SK-N-SH (cell line): Measurements from ENCODE around the gene RAMACL. TPM values are rescaled to one million over a fixed set of nuclear protein-coding genes. Genes with fewer than 3 reads are reported as not detected.

Source experiments
- CTCF ChIA-PET: fragments of 300-600, 350-600 bp; formaldehyde crosslinking; extraction: SDS; loops from one replicate; lab custom pipeline; 2021; lab: Yijun Ruan, JAX
- POLR2A ChIA-PET: fragments of 350-600 bp; sonication (Branson Sonifier 250); formaldehyde crosslinking; extraction: SDS; loops from one replicate; lab custom pipeline; 2020; ENCODE audit warnings: antibody characterized with exemption, inconsistent platforms; lab: Yijun Ruan, JAX
- DNase-seq: peaks from one replicate; pipeline ENCODE4 v3.0.0; 2012
- H2AFZ ChIP-seq: fragments of 200-600 bp; sonication (generic); 2 replicates; pipeline ENCODE4 v1.8.1; 2016; ENCODE audit warnings: antibody characterized with exemption, mild to moderate bottlenecking, low read depth
- H3F3A ChIP-seq: fragments of 200-600 bp; sonication (generic); replicated peaks from 2 replicates; pipeline ENCODE3; 2016; ENCODE audit warnings: antibody characterized with exemption, mild to moderate bottlenecking; ENCODE audit not compliant: insufficient read depth
- H3K27ac ChIP-seq, 2 experiments: fragments of 200-500 bp in 1 of 2; fragments of 200-600 bp in 1 of 2; sonication (Bioruptor generic) in 1 of 2; sonication (generic), shearing (Covaris generic) in 1 of 2; 2 replicates each; pipeline versions ENCODE4 v1.5.1 to v1.6.1; 2014 to 2016; ENCODE audit warnings: low read depth in 2 of 2, inconsistent platforms in 1 of 2, low read length in 1 of 2, mild to moderate bottlenecking in 1 of 2, mixed read lengths in 1 of 2
- H3K27me3 ChIP-seq: fragments of 200-600 bp; sonication (generic), shearing (Covaris generic); 2 replicates; pipeline ENCODE4 v1.6.1; 2016; ENCODE audit warnings: mixed run types; ENCODE audit not compliant: insufficient read depth
- H3K36me3 ChIP-seq, 2 experiments: fragments of 200-500 bp in 1 of 2; fragments of 200-600 bp in 1 of 2; sonication (Bioruptor generic) in 1 of 2; sonication (generic) in 1 of 2; replicated peaks in 1 of 2; 2 replicates each; pipeline versions ENCODE3 to v1.5.1; 2014 to 2016; ENCODE audit warnings: low read length in 1 of 2, mild to moderate bottlenecking in 1 of 2; ENCODE audit not compliant: insufficient read depth in 2 of 2, control insufficient read depth in 1 of 2
- H3K4me1 ChIP-seq, 2 experiments: fragments of 200-500 bp in 1 of 2; fragments of 200-600 bp in 1 of 2; sonication (Bioruptor generic) in 1 of 2; sonication (generic), shearing (Covaris generic) in 1 of 2; 2 replicates each; pipeline versions ENCODE4 v1.5.1 to v1.6.1; 2014 to 2016; ENCODE audit warnings: low read depth in 1 of 2, low read length in 1 of 2, mixed run types in 1 of 2; ENCODE audit not compliant: insufficient read depth in 2 of 2, control insufficient read depth in 1 of 2
- H3K4me2 ChIP-seq: fragments of 200-600 bp; sonication (generic), shearing (Covaris generic); 2 replicates; pipeline ENCODE4 v1.6.1; 2017; ENCODE audit warnings: mixed run types
- H3K4me3 ChIP-seq, 2 experiments: fragments of 200-500 bp in 1 of 2; fragments of 200-600 bp in 1 of 2; sonication (Bioruptor generic) in 1 of 2; sonication (generic), shearing (Covaris generic) in 1 of 2; 2 replicates each; pipeline versions ENCODE4 v1.5.1 to v1.8.1; 2014 to 2016; ENCODE audit warnings: low read depth in 2 of 2, inconsistent platforms in 1 of 2, low read length in 1 of 2, mild to moderate bottlenecking in 1 of 2, mixed read lengths in 1 of 2, moderate library complexity in 1 of 2
- H3K79me2 ChIP-seq: fragments of 200-600 bp; sonication (generic); 2 replicates; pipeline ENCODE4 v1.8.1; 2017; ENCODE audit warnings: mild to moderate bottlenecking; ENCODE audit not compliant: insufficient read depth
- H3K9ac ChIP-seq: fragments of 200-600 bp; sonication (generic); 2 replicates; pipeline ENCODE4 v1.6.1; 2017; ENCODE audit warnings: mixed run types
- H3K9me2 ChIP-seq: fragments of 200-600 bp; sonication (generic); 2 replicates; pipeline ENCODE4 v1.6.1; 2017; ENCODE audit warnings: mixed run types
- H3K9me3 ChIP-seq: fragments of 200-600 bp; sonication (generic); 2 replicates; pipeline ENCODE4 v1.6.1; 2017; ENCODE audit warnings: mixed run types, mild to moderate bottlenecking, moderate library complexity
- H4K20me1 ChIP-seq: fragments of 200-600 bp; sonication (generic); 2 replicates; pipeline ENCODE4 v1.6.1; 2017; ENCODE audit warnings: mild to moderate bottlenecking, mixed run types; ENCODE audit not compliant: insufficient read depth
- CHD2 ChIP-seq: fragments of 150-350 bp; IDR thresholded peaks from 2 replicates; pipeline ENCODE4 v1.6.1; 2018; ENCODE audit warnings: low read length; ENCODE audit not compliant: partially characterized antibody
- EP300 ChIP-seq, 2 experiments: IDR thresholded peaks; 2 replicates each; pipeline versions ENCODE4 v1.4.0 to v1.6.1; 2012; ENCODE audit warnings: borderline replicate concordance in 1 of 2, low read depth in 1 of 2, low read length in 1 of 2
- JUND ChIP-seq: IDR thresholded peaks from 2 replicates; pipeline ENCODE4 v1.4.0; 2012
- NFIC ChIP-seq: IDR thresholded peaks from 2 replicates; pipeline ENCODE4 v1.4.0; 2012; ENCODE audit warnings: borderline replicate concordance
- RCOR1 ChIP-seq: fragments of 150-350 bp; IDR thresholded peaks from 2 replicates; pipeline ENCODE4 v1.6.1; 2017; ENCODE audit warnings: antibody characterized with exemption, low read length
- TEAD4 ChIP-seq: IDR thresholded peaks from 2 replicates; pipeline ENCODE4 v1.4.0; 2012; ENCODE audit warnings: mild to moderate bottlenecking, borderline replicate concordance; ENCODE audit not compliant: insufficient read depth
- YY1 ChIP-seq: IDR thresholded peaks from 2 replicates; pipeline ENCODE4 v1.4.0; 2012; ENCODE audit warnings: low read depth, mild to moderate bottlenecking
- WGBS: methylation state at CpG from one replicate; pipeline ENCODE4 v1.1.6; 2017; ENCODE audit warnings: low lambda C conversion rate; 5-methylcytosine and 5-hydroxymethylcytosine counted together
- polyA plus RNA-seq, 3 experiments: library from polyadenylated mRNA; depleted of rRNA; stranded (reverse); fragments of >200 nt; gene quantifications; 2 replicates each; pipeline ENCODE4 v1.2.3, GENCODE V29; 2012

Gene RAMACL
- polyA plus RNA-seq, 1 of the 3 experiments (the other 2 are of a cell fraction) = 0.10 TPM

GRCh38 chr6:166533205-166533824, 53.2 kb downstream of the RAMACL start:
- no peak overlapping the region for H2AFZ ChIP-seq
- no peaks in the 10 kb centered on the region for H4K20me1 ChIP-seq
- peaks cover 18 to 83% of the 10 kb centered on the region in 2 experiments for H3K36me3 ChIP-seq
- TF ChIP-seq EP300 (IDR thresholded peaks at IDR 0.05; ENCODE audit: borderline replicate concordance in 1 of 2, low read depth in 1 of 2, low read length in 1 of 2) (no peak), NFIC (no peak), YY1 (no peak), RCOR1 (no peak), CHD2 (no peak), TEAD4 (no peak), JUND (no peak)
- H3K9me3 ChIP-seq = no peaks in the 10 kb centered on the region
- 91% methylated on average over 14 of the region's 15 CpGs for WGBS
- no peaks in the 10 kb centered on the region for H3K27me3 ChIP-seq
- H3K4me3 ChIP-seq = no peak overlapping the region
- no peak for DNase-seq
- H3K79me2 ChIP-seq = no peaks in the 10 kb centered on the region
- H3F3A ChIP-seq = no peaks in the 10 kb centered on the region
- POLR2A ChIA-PET = no interaction called here
- no peak overlapping the region for H3K4me2 ChIP-seq
- H3K9ac ChIP-seq = no peak overlapping the region
- no peaks in the 10 kb centered on the region for H3K4me1 ChIP-seq
- CTCF ChIA-PET = no interaction called here
- H3K27ac ChIP-seq = no peak overlapping the region
- no peaks in the 10 kb centered on the region for H3K9me2 ChIP-seq

Other genes with a start within 250 kb of the RAMACL start
- 93.4 and 131 TPM in 2 replicates for gene SFT2D1, start 244.1 kb downstream of the RAMACL start, polyA plus RNA-seq (2012; rRNA removed)
- gene MPC1, start 203.7 kb downstream of the RAMACL start, polyA plus RNA-seq (2012; rRNA removed) = 13.6 and 13.7 TPM in 2 replicates
- gene RPS6KA2, start 40.6 kb upstream of the RAMACL start, polyA plus RNA-seq (2012; rRNA removed) = 59.5 and 60.3 TPM in 2 replicates